GM19193 (cell line): ENCODE results near the gene MYO1D.

Experiments
- POLR2A ChIP-seq: IDR thresholded peaks from 4 replicates; pipeline ENCODE4 v1.6.1; 2011; ENCODE audit not compliant: insufficient read depth, insufficient read length; ENCODE audit errors: extremely low read depth

MYO1D gene

DNA sequence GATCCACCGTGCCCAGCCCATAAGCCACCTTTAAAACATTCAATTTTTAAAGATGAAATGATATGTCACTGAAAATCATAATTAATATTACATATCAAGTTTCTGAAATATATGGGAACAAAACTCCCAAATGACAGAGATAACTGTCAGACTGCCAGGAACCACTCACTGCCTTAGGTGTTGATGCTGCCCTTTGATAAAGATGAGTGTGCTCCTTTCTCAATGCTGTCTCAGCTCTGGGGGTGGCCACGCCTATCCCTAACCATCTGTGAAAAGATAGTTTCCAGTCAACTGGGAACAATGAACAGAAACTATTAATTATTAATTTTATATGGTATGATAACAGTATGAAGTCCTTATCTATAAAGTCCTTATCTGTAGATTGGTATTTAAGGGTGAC lies 177.7 kb downstream of the MYO1D start:
- TF ChIP-seq POLR2A = no peak

DNA sequence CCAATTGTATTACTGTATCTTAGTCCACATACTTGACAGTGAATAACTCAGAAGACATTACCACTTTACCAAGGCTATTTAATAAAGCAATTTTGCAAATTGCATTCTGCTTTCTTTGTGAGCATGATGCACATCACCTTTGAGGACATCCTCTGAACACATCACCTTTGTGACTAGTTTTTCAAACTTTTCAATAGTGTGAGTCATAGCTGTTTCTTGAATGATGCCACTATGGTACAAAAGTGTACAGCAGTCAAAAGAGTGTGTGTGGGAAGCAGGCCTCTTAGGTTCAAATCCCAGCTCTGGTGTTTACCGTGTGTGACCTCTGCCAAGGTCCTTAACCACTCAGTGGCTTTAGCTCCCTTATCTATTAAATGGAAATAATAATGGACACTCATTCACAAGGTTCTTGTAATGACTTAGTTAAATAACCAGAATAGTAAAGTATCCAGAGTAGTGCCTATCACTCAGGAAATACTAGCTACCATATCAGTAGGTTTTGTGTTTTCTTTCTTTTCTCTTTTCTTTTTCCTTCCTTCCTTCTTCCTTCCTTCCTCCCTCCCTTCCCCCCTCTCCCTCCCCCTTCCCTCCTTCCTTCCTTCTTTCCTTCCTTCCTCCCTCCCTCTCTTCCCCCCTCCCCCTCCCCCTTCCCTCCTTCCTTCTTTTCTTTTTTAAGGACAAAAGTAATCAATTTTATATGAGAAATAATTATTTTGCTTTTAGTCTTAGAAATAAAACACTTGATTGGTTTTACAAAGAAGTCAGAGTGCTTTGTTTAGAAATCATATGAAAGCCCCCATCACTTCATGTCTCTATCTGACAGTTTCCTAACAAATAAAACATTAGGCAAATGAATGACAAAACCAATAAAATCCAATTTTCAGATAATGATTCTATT lies 178.9 kb downstream of the MYO1D start:
- TF ChIP-seq POLR2A = no peak

- TF ChIP-seq POLR2A = no peak
Observed at GRCh38 chr17:32696426-32696825, 180.5 kb downstream of the MYO1D start.

- TF ChIP-seq POLR2A = no peak
Observed at GRCh38 chr17:32695864-32696263, 181.1 kb downstream of the MYO1D start.

GRCh38 chr17:32693194-32693897 lies 183.6 kb downstream of the MYO1D start:
- no peak for TF ChIP-seq POLR2A

GRCh38 chr17:32692179-32692578 lies 184.7 kb downstream of the MYO1D start:
- no peak for TF ChIP-seq POLR2A

- no peak for TF ChIP-seq POLR2A
Observed at GRCh38 chr17:32689348-32689747, 187.6 kb downstream of the MYO1D start.

GRCh38 chr17:32688221-32688620 lies 188.7 kb downstream of the MYO1D start:
- no peak for TF ChIP-seq POLR2A

GRCh38 chr17:32684087-32684958 lies 192.6 kb downstream of the MYO1D start:
- TF ChIP-seq POLR2A = no peak

GRCh38 chr17:32673964-32674363 lies 203.0 kb downstream of the MYO1D start:
- no peak for TF ChIP-seq POLR2A

- no peak for TF ChIP-seq POLR2A
Observed at GRCh38 chr17:32672711-32673110, 204.2 kb downstream of the MYO1D start.

- no peak for TF ChIP-seq POLR2A
Observed at GRCh38 chr17:32671896-32672295, 205.0 kb downstream of the MYO1D start.

- no peak for TF ChIP-seq POLR2A
Observed at GRCh38 chr17:32664936-32665583, 211.9 kb downstream of the MYO1D start.

DNA sequence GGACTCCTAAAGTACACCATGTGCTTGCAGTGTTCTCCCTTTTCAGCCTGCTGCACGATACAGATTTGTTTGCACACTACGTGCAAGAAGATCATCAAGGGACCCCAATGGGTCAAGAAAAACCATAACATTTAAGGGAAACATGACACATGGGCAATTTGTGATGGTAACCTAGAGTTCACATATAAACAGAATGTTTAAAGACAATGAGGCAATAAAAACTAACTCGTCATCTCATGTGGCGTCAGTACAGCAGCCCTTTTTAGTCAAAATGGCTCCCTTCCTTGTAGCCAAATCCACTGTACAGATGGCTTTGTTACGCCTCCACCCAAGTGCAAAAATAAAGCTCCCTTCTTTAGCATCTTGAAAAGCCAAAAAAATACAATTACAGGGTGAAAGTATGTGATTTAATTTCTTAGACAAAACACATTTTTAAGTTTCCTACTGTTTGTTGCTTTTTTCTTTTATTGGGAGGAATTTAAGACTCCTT lies 216.4 kb downstream of the MYO1D start:
- no peak for TF ChIP-seq POLR2A
